Erythroblast (primary cell): ENCODE data around the gene PRKAG1.

Source experiments
- DNase-seq, 2 experiments: peaks; one replicate each; lab custom pipeline; 2025; lab: John Stamatoyannopoulos, UW
- GATA1 ChIP-seq: IDR thresholded peaks from 2 replicates; pipeline ENCODE4 v1.6.1; 2011; ENCODE audit warnings: low read depth, mild to moderate bottlenecking, control low read depth, low read length, moderate library complexity
- POLR2A ChIP-seq: IDR thresholded peaks from 2 replicates; pipeline ENCODE4 v1.6.1; 2011; ENCODE audit warnings: mild to moderate bottlenecking, low read length

The PRKAG1 gene

GRCh38 chr12:48997719-48998496 is 20.7 kb downstream of the PRKAG1 start:
- DNase-seq, result peak; percentile 57 to 62
- no peak for TF ChIP-seq GATA1
- TF ChIP-seq POLR2A, result no peak

GRCh38 chr12:48996794-48997718 is 21.5 kb downstream of the PRKAG1 start:
- no peak for TF ChIP-seq GATA1
- TF ChIP-seq POLR2A, result no peak
- DNase-seq, result peak; percentile 78 to 85

GRCh38 chr12:48995086-48995879 is 23.3 kb downstream of the PRKAG1 start:
- TF ChIP-seq POLR2A, result no peak
- TF ChIP-seq GATA1, result no peak
- DNase-seq, result peak; percentile 53 to 69

GRCh38 chr12:48994224-48995085 is 24.1 kb downstream of the PRKAG1 start:
- TF ChIP-seq POLR2A (no peak), GATA1 (no peak)
- DNase-seq, result no peak

GRCh38 chr12:48993787-48994186 is 24.8 kb downstream of the PRKAG1 start:
- DNase-seq, result no peak
- TF ChIP-seq POLR2A, result no peak
- TF ChIP-seq GATA1, result no peak

- no peak for DNase-seq
- TF ChIP-seq GATA1, result no peak
- no peak for TF ChIP-seq POLR2A
Measured at GRCh38 chr12:48991247-48992050, 27.1 kb downstream of the PRKAG1 start.

GRCh38 chr12:48990552-48990951 is 28.0 kb downstream of the PRKAG1 start:
- no peak for TF ChIP-seq POLR2A
- TF ChIP-seq GATA1, result no peak
- DNase-seq, result no peak

- TF ChIP-seq POLR2A (no peak), GATA1 (no peak)
- DNase-seq, result peak; percentile 63 to 81
Measured at GRCh38 chr12:48988030-48988649, 30.4 kb downstream of the PRKAG1 start.

- no peak for DNase-seq
- no peak for TF ChIP-seq POLR2A
- TF ChIP-seq GATA1, result no peak
Measured at GRCh38 chr12:48986720-48987291, 31.8 kb downstream of the PRKAG1 start.

- no peak for TF ChIP-seq GATA1
- no peak for TF ChIP-seq POLR2A
- no peak for DNase-seq
Measured at GRCh38 chr12:48985901-48986300, 32.7 kb downstream of the PRKAG1 start.

GRCh38 chr12:48985475-48985897 is 33.1 kb downstream of the PRKAG1 start:
- no peak for DNase-seq
- no peak for TF ChIP-seq GATA1
- TF ChIP-seq POLR2A, result no peak
